Cardiac muscle cell (in vitro differentiated cells and primary cell): ENCODE measurements around the gene KIAA1586. TPM values are rescaled to one million over a fixed set of nuclear protein-coding genes. Genes with fewer than 3 reads are reported as not detected.

Source experiments
- DNase-seq, 2 donors: peaks; one replicate each; pipeline versions ENCODE4 v3.0.0 to v3.0.0-alpha.2; 2010 to 2017; ENCODE audit warnings: low read depth in 1 of 2, low spot score in 1 of 2
- H3K27ac ChIP-seq: fragments of 200-600 bp; sonication (generic); 2 replicates; pipeline ENCODE4 v1.5.1; 2016
- H3K27me3 ChIP-seq: fragments of 200-600 bp; sonication (generic); 2 replicates; pipeline ENCODE4 v1.6.0; 2016; ENCODE audit warnings: control low read depth
- H3K36me3 ChIP-seq: fragments of 200-600 bp; sonication (generic); 2 replicates; pipeline ENCODE4 v1.5.1; 2016; ENCODE audit warnings: control low read depth
- H3K4me1 ChIP-seq: fragments of 200-600 bp; sonication (generic); 2 replicates; pipeline ENCODE4 v1.8.1; 2017; ENCODE audit warnings: low read depth, mild to moderate bottlenecking, mixed run types
- H3K4me3 ChIP-seq: fragments of 200-600 bp; sonication (generic); 2 replicates; pipeline ENCODE4 v1.5.1; 2016; ENCODE audit warnings: mild to moderate bottlenecking
- H3K9me3 ChIP-seq: fragments of 200-600 bp; sonication (generic); 2 replicates; pipeline ENCODE4 v1.5.1; 2017; ENCODE audit warnings: low read depth, mild to moderate bottlenecking, control low read depth
- polyA plus RNA-seq: library from polyadenylated mRNA; unstranded; fragments of >200 nt; fragmentation: Nextera tagmentation; extraction: Ambion mirVana; gene quantifications from 2 replicates; pipeline ENCODE4 v1.2.1, GENCODE V29; 2016
- total RNA-seq: library from RNA; depleted of rRNA; stranded (reverse); fragments of >200 nt; gene quantifications from 2 replicates; pipeline ENCODE4 v1.2.3, GENCODE V29; 2016
- TF ChIP-seq, protein P1 (sequence below): IDR thresholded peaks from 2 replicates; pipeline ENCODE4 v1.5.1; 2012; ENCODE audit warnings: low read depth, mild to moderate bottlenecking, low read length

The KIAA1586 gene
- total and polyA plus RNA-seq, 2 experiments from 2014 or later, result 15.9 to 16.6 TPM

- no peak for DNase-seq
- H3K36me3 ChIP-seq, result peaks cover 32% of the 10 kb centered on the region
These were observed 51.1 kb downstream of the KIAA1586 start for GRCh38 chr6:57097596-57097995.

GRCh38 chr6:57102976-57103375 lies 56.5 kb downstream of the KIAA1586 start:
- TF ChIP-seq, protein P1, sequence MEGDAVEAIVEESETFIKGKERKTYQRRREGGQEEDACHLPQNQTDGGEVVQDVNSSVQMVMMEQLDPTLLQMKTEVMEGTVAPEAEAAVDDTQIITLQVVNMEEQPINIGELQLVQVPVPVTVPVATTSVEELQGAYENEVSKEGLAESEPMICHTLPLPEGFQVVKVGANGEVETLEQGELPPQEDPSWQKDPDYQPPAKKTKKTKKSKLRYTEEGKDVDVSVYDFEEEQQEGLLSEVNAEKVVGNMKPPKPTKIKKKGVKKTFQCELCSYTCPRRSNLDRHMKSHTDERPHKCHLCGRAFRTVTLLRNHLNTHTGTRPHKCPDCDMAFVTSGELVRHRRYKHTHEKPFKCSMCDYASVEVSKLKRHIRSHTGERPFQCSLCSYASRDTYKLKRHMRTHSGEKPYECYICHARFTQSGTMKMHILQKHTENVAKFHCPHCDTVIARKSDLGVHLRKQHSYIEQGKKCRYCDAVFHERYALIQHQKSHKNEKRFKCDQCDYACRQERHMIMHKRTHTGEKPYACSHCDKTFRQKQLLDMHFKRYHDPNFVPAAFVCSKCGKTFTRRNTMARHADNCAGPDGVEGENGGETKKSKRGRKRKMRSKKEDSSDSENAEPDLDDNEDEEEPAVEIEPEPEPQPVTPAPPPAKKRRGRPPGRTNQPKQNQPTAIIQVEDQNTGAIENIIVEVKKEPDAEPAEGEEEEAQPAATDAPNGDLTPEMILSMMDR, result no peak
- no peak overlapping the region for H3K27ac ChIP-seq
- H3K9me3 ChIP-seq, result no peaks in the 10 kb centered on the region
- no peak for DNase-seq
- H3K27me3 ChIP-seq, result no peaks in the 10 kb centered on the region
- H3K4me1 ChIP-seq, result no peaks in the 10 kb centered on the region
- H3K36me3 ChIP-seq, result peaks cover 54% of the 10 kb centered on the region
- H3K4me3 ChIP-seq, result no peak overlapping the region

More at GRCh38 chr6:57097596-57097995, 51.1 kb downstream of the KIAA1586 start:
- Histone ChIP-seq H3K27ac (no peak overlapping the region), H3K4me1 (peaks cover 9% of the 10 kb centered on the region), H3K9me3 (no peaks in the 10 kb centered on the region), H3K27me3 (no peaks in the 10 kb centered on the region), H3K4me3 (no peak overlapping the region)
- TF ChIP-seq, protein P1, result no peak

- no peaks in the 10 kb centered on the region for H3K9me3 ChIP-seq
These were observed 57.8 kb downstream of the KIAA1586 start for GRCh38 chr6:57104336-57104735.

More at GRCh38 chr6:57104336-57104735, 57.8 kb downstream of the KIAA1586 start:
- peaks cover 49% of the 10 kb centered on the region for H3K36me3 ChIP-seq
- TF ChIP-seq, protein P1, result no peak
- H3K4me3 ChIP-seq, result no peak overlapping the region
- no peak overlapping the region for H3K27ac ChIP-seq
- no peaks in the 10 kb centered on the region for H3K27me3 ChIP-seq
- no peaks in the 10 kb centered on the region for H3K4me1 ChIP-seq
- no peak for DNase-seq

Other genes starting within 250 kb of the KIAA1586 start
- 0.09 and 0.11 TPM in 2 replicates for gene BEND6, start 91.6 kb upstream of the KIAA1586 start, total RNA-seq
- gene BEND6, start 91.6 kb upstream of the KIAA1586 start, polyA plus RNA-seq, result 0.65 and 0.84 TPM in 2 replicates
- 28.0 and 61.0 TPM in 2 replicates for gene ZNF451, start 43.5 kb downstream of the KIAA1586 start, total RNA-seq
- gene ZNF451, start 43.5 kb downstream of the KIAA1586 start, polyA plus RNA-seq, result 18.9 and 34.6 TPM in 2 replicates
- gene BAG2, start 125.6 kb downstream of the KIAA1586 start, total RNA-seq, result 6.6 and 7.1 TPM in 2 replicates
- gene BAG2, start 125.6 kb downstream of the KIAA1586 start, polyA plus RNA-seq, result 8.7 and 10.4 TPM in 2 replicates
- gene RAB23, start 175.6 kb downstream of the KIAA1586 start, total RNA-seq, result 9.1 and 11.9 TPM in 2 replicates
- gene RAB23, start 175.6 kb downstream of the KIAA1586 start, polyA plus RNA-seq, result 14.7 and 21.3 TPM in 2 replicates